K562 (cell line): ENCODE results near the gene LUZP1. TPM values are rescaled to one million over a fixed set of nuclear protein-coding genes. Genes with fewer than 3 reads are reported as not detected.
A peak's percentile ranks its signal among the peaks of the same experiment; 100 is the strongest.

ENCODE experiments used
- CTBP1 ChIP-seq: fragments of 450-650 bp; IDR thresholded peaks from 2 replicates; pipeline ENCODE4 v1.6.1; 2016; ENCODE audit warnings: borderline replicate concordance
- FIP1L1 ChIP-seq: fragments of 200-400 bp; formaldehyde crosslinking; IDR thresholded peaks from 2 replicates; pipeline ENCODE4 v1.6.1; 2018; ENCODE audit warnings: mild to moderate bottlenecking, low read depth, low read length; ENCODE audit not compliant: poor library complexity, severe bottlenecking
- GATAD2A ChIP-seq: fragments of 450-650 bp; IDR thresholded peaks from 2 replicates; pipeline ENCODE4 v1.6.1; 2017
- HMGN3 ChIP-seq: IDR thresholded peaks from 2 replicates; pipeline ENCODE4 v1.6.1; 2011; ENCODE audit warnings: borderline replicate concordance, low read depth, mild to moderate bottlenecking, mixed read lengths, low read length; ENCODE audit not compliant: insufficient read length; ENCODE audit errors: extremely low read depth
- IRF2 ChIP-seq: sonication (generic); formaldehyde crosslinking; IDR thresholded peaks from 2 replicates; pipeline ENCODE4 v1.8.1; 2022; ENCODE audit warnings: mild to moderate bottlenecking, missing genetic modification reagents
- KDM1A ChIP-seq, 2 experiments: fragments of 450-650 bp; IDR thresholded peaks; 2 replicates each; pipeline ENCODE4 v1.6.1; 2016; ENCODE audit warnings: mild to moderate bottlenecking in 2 of 2
- KHSRP ChIP-seq: fragments of 450-650 bp; IDR thresholded peaks from 2 replicates; pipeline ENCODE4 v1.6.1; 2017
- L3MBTL2 ChIP-seq: fragments of 450-650 bp; IDR thresholded peaks from 2 replicates; pipeline ENCODE4 v1.6.1; 2016; ENCODE audit warnings: mild to moderate bottlenecking, moderate library complexity
- NCOA6 ChIP-seq: fragments of 450-650 bp; IDR thresholded peaks from 2 replicates; pipeline ENCODE4 v1.6.1; 2017; ENCODE audit warnings: mild to moderate bottlenecking
- NELFE ChIP-seq: IDR thresholded peaks from 2 replicates; pipeline ENCODE4 v1.6.1; 2011; ENCODE audit warnings: mild to moderate bottlenecking; ENCODE audit not compliant: insufficient read depth, insufficient read length
- NFATC3 ChIP-seq: fragments of 450-650 bp; IDR thresholded peaks from 2 replicates; pipeline ENCODE4 v1.6.1; 2017; ENCODE audit warnings: mild to moderate bottlenecking
- NONO ChIP-seq, 2 experiments: fragments of 200-400 bp in 1 of 2; fragments of 450-650 bp in 1 of 2; formaldehyde crosslinking in 1 of 2; IDR thresholded peaks; 2 replicates each; pipeline ENCODE4 v1.6.1; 2017; ENCODE audit warnings: low read depth in 2 of 2, mild to moderate bottlenecking in 2 of 2, moderate library complexity in 2 of 2, low read length in 1 of 2
- PHTF2 ChIP-seq: fragments of 250-450 bp; sonication (Bioruptor Pico); IDR thresholded peaks from 2 replicates; pipeline ENCODE4 v1.5.0; 2021; ENCODE audit warnings: mild to moderate bottlenecking
- RBFOX2 ChIP-seq: fragments of 200-400 bp; formaldehyde crosslinking; IDR thresholded peaks from 2 replicates; pipeline ENCODE4 v1.6.1; 2017; ENCODE audit warnings: low read depth, mild to moderate bottlenecking, low read length, moderate library complexity
- SETDB1 ChIP-seq: IDR thresholded peaks from one replicate; pipeline ENCODE4 v1.6.1; 2012; ENCODE audit warnings: low read length, control low read depth, inconsistent platforms
- SIX5 ChIP-seq, 2 experiments: IDR thresholded peaks; 2 replicates each; pipeline ENCODE4 v1.6.1; 2011; ENCODE audit warnings: low read length in 2 of 2, borderline replicate concordance in 1 of 2, low read depth in 1 of 2, mild to moderate bottlenecking in 1 of 2, moderate library complexity in 1 of 2; ENCODE audit not compliant: insufficient read depth in 1 of 2
- XRCC3 ChIP-seq: fragments of 450-650 bp; IDR thresholded peaks from 2 replicates; pipeline ENCODE4 v1.6.1; 2017; ENCODE audit warnings: mild to moderate bottlenecking, moderate library complexity
- ZNF140 ChIP-seq: fragments of 250-450 bp; sonication (Bioruptor Pico); IDR thresholded peaks from 2 replicates; pipeline ENCODE4 v1.8.0; 2021; ENCODE audit warnings: moderate library complexity, mild to moderate bottlenecking, inconsistent platforms
- ZNF143 ChIP-seq: sonication (generic); formaldehyde crosslinking; IDR thresholded peaks from 2 replicates; pipeline ENCODE4 v1.9.0; 2022; ENCODE audit warnings: mild to moderate bottlenecking, missing genetic modification reagents
- ZNF184 ChIP-seq: sonication (generic); formaldehyde crosslinking; IDR thresholded peaks from 2 replicates; pipeline ENCODE4 v1.5.0; 2020; ENCODE audit warnings: missing genetic modification reagents
- ZNF79 ChIP-seq: fragments of 250-450 bp; sonication (Bioruptor Pico); IDR thresholded peaks from 2 replicates; pipeline ENCODE4 v1.4.0; 2020; ENCODE audit warnings: low read depth, mild to moderate bottlenecking, moderate library complexity
- polyA plus RNA-seq, 8 experiments: library from polyadenylated mRNA; depleted of rRNA in 4 of 8; stranded (reverse) in 5 of 8; unstranded in 3 of 8; fragments of >200 nt; fragmentation: Nextera tagmentation in 2 of 8; fragmentation: Illumina TruSeq in 1 of 8; extraction: Ambion mirVana in 2 of 8; extraction: Trizol in 1 of 8; gene quantifications; 2 replicates each; pipeline versions ENCODE4 v1.2.1 to v1.2.3, GENCODE V29; 2011 to 2014; ENCODE audit warnings: inconsistent platforms in 1 of 8, missing spikeins in 1 of 8
- total RNA-seq, 7 experiments: library from RNA; depleted of rRNA in 6 of 7; stranded (reverse); fragments of >200 nt in 6 of 7; fragmentation: Illumina TruSeq in 2 of 7; extraction: Trizol in 2 of 7; gene quantifications; 2 replicates each; pipeline versions ENCODE4 v1.2.1 to v1.2.3, GENCODE V29; 2011 to 2021; ENCODE audit warnings: low replicate concordance in 1 of 7
- TF ChIP-seq, protein P1 (sequence below): sonication (generic); formaldehyde crosslinking; IDR thresholded peaks from 2 replicates; pipeline ENCODE4 v1.8.0; 2022; ENCODE audit warnings: mild to moderate bottlenecking, missing genetic modification reagents
- TF ChIP-seq, protein P2 (sequence below): sonication (generic); formaldehyde crosslinking; IDR thresholded peaks from 2 replicates; pipeline ENCODE4 v1.8.0; 2022; ENCODE audit warnings: mild to moderate bottlenecking, missing genetic modification reagents

The LUZP1 gene
- total and polyA plus RNA-seq, 9 of the 15 experiments (the other 6 are each of a cell fraction or from before 2014, with no cell fraction given), result 6.5 to 19.1 (median 12.4) TPM

DNA sequence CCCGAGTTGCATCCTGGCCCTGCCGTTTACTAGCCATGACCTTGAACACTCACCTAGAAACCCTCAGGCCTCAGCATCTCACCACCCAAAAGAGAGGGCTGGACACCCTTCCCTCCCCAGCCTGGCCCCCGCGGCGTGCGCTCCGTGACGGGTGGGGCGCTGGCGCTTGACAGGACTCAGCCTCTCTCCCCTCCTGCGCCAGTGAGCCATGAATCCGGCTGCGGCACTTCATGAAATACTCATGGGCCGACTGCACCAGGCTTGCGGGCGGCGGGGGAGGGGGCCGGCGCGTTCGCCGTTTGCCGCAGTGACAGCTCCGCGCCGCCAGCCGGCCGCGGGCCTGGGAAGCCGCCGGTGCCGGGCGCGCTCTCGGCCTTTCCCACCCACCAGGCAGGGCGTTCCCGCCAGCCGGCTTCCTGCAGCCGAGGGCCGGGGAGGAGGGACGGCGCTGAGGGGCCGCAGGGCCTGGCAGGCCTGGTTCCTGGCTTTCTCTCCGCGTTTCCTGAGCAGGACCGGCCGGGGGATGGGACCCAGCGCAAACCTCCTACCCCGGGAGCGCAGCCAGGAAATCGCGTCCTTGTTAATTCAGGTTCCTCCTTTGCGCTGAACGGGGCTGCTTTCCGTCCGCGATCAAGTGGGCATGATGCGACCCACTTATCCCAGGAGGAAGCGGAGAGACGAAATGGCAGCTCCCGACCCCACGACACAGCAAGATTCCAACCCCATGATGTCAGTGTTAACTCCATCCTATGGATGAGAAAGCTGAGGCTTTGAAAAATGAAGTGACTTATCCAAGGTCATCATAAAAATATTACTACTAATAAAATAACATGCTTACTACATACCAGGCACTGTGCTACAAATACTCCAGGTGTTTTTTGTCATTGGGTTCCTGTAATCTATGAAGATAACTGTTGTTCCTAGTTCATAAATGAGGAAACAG is 9.1 kb upstream of the LUZP1 start (continued):
- TF ChIP-seq IRF2 (CRISPR knock-in tag) (no peak), NONO (IDR thresholded peaks at IDR 0.05; ENCODE audit: low read depth in 2 of 2, low read length in 1 of 2) (0 out of 4 replicates have a peak, but pooled peaks of 1 of the 2 experiments have one; percentile 60), L3MBTL2 (peak; percentile 89), RBFOX2 (peak; percentile 73), FIP1L1 (peak; percentile 49), NELFE (no peak), ZNF140 (CRISPR knock-in tag) (no peak), NCOA6 (peak; percentile 31; the same call in 1 of the 2 replicates), XRCC3 (no peak), SETDB1 (no peak), SIX5 (IDR thresholded peaks at IDR 0.05; ENCODE audit: borderline replicate concordance in 1 of 2, insufficient read depth in 1 of 2, low read depth in 1 of 2, low read length in 2 of 2) (no peak), ZNF79 (CRISPR knock-in tag) (no peak), NFATC3 (no peak), ZNF184 (CRISPR knock-in tag) (no peak), HMGN3 (peak; percentile 80), KHSRP (no peak), PHTF2 (CRISPR knock-in tag) (no peak), ZNF143 (CRISPR knock-in tag) (no peak), KDM1A (IDR thresholded peaks at IDR 0.05) (peak in 1 of 2 experiments; percentile 57; a peak in 1 of 4 replicates), CTBP1 (peak; percentile 93), GATAD2A (no peak)
- TF ChIP-seq, protein P1, sequence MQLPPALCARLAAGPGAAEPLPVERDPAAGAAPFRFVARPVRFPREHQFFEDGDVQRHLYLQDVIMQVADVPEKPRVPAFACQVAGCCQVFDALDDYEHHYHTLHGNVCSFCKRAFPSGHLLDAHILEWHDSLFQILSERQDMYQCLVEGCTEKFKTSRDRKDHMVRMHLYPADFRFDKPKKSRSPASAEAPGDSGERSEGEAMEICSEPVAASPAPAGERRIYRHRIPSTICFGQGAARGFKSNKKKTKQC (CRISPR knock-in tag), result peak; percentile 61; the same call in 1 of the 2 replicates
- TF ChIP-seq, protein P2, sequence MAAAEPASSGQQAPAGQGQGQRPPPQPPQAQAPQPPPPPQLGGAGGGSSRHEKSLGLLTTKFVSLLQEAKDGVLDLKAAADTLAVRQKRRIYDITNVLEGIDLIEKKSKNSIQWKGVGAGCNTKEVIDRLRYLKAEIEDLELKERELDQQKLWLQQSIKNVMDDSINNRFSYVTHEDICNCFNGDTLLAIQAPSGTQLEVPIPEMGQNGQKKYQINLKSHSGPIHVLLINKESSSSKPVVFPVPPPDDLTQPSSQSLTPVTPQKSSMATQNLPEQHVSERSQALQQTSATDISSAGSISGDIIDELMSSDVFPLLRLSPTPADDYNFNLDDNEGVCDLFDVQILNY, result no peak
